Stimulated activated CD8-positive, alpha-beta memory T cell treated with anti-CD3 and anti-CD28 coated beads, Interleukin-2, amount 100 ng/mL, for 48 hours (primary cell): ENCODE data around the gene PABPC1L.
A peak's percentile ranks its signal among the peaks of the same experiment; 100 is the strongest.

Source experiments
- DNase-seq, 2 donors: peaks; one replicate each; pipeline ENCODE4 v3.0.0-alpha.2; 2020; ENCODE audit warnings: low read depth in 2 of 2

Gene PABPC1L

DNA sequence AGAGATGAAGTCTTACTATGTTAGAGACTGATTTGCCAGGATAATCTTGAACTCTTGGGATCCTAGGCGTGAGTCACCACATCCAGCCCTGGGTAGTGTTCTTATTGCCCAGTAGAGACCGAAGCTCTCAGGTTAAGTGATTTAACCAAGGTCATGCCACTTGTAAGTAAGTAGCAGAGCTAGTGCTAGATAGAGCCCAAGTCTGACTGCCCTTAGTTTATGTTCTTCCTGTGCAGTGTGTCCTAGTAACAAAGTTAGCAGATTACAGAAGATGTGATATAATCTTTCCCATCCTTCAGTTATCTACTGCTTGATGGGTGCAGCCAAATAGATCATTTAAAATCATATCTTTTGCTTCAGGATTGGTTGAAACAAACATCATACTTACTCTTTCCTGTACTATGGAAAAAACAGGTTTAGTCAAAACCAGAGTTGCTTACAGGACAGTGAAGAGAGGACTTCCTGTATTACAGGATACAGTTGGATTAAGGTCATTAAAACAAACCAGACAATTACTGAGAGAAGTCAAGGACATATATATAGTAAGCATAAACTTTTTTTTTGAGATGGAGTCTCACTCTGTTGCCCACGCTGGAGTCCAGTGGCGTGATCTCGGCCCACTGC is 9.5 kb upstream of the PABPC1L start:
- no peak for DNase-seq

DNA sequence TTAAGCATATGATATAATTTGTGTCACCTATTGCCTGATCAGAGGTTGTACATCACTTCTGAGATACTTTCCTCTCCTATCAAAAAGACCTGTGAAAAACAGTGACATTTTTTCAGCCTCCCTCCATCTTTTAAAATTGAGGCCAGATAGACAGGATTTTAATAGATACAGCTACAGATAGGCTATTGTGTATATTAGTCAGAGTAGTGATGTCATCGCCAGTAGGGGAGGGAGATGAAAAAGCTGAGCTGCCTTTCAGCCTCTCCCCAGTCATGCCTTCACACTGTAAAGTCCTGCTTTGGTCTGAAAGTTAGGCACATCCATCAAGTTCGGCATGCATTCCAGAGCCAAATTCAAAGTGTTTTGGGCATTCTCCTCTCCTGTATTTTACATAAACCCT is 7.9 kb upstream of the PABPC1L start:
- no peak for DNase-seq

DNA sequence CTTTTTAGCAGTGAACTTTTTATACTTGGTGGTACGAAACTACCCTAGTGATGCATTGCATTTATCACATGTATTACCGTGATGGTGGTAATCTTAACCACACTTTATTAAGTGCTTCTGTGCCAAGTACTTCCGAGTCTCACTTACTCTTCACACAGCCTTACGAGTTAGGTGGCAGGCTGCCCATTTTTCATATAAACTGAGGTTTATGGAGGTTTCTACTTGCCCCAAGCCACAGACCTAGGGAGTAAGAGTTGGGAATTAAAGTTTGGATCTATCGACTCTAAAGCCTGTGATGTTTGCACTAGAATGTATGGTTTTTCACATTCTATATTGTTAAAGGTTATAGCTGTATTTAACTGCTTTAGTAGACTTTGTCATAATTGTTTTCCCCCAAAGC is 5.5 kb upstream of the PABPC1L start:
- no peak for DNase-seq

DNA sequence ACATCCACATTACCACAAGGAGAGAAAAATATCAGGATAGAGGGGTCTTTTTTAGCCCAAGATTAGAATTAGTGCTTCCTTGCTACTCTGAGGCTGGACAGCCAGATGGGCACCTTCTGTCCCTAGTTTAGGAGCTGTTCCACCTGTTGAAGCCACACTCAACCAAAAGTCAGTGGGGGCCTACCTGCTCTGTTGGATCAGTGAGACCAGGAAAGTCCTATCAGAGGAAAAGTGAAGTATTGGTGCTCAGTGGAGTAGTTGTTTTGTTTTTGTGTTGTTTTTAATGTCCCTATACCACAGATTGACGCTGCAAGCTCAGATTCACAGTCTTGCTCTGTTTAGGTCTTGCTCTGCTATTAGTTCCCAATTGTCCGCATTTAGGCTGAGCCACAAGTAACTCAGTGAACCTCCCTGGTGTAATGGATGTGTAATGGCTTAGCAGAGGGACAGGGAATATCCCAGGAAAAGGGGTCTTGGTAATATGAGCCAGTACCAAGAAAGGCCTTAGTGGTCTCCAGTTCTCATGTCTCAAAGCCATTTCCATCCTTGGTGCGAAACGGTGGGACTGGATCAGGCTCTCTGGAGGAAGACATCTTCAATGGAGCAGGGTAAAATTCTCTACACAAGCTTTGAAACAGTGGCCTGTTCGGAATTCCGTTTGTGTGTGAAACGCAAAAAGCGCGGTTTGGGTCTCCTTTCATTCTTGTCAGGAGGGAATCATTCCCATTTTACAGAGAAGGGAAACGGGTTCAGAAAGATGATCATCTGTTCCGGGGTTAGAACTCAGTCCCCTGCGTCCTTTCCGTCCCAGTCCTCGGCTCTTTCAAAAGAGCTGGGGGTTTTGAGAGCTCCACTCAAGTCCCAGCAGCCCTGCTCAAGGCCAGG is 631 bp upstream of the PABPC1L start:
- no peak for DNase-seq

DNA sequence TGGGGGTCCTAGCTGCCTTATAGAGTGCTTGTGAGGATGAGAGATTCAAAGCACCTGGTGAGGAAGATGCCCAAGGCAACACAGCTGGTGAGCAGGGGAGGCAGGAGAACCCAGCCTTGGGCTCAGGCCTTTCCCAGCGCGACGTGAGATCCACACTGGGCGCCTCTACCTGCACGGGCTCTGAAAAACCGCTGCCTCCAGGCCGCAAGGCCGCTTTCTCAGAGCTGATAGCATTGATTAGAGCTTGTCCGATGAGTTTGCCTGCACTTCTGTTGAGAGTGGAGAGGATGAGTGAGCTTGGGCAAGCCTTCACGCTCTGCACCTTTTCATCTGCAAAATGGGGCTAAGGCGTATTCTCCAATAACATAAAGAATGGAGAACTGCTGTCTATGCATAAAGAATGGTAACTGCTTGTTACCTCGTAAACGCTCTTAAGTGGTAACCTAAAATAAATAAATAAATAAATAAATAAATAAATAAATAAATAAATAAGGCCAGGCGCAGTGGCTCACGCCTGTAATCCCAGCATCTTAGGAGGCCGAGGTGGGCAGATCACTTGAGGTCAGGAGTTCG is 916 bp downstream of the PABPC1L start:
- DNase-seq: no peak

DNA sequence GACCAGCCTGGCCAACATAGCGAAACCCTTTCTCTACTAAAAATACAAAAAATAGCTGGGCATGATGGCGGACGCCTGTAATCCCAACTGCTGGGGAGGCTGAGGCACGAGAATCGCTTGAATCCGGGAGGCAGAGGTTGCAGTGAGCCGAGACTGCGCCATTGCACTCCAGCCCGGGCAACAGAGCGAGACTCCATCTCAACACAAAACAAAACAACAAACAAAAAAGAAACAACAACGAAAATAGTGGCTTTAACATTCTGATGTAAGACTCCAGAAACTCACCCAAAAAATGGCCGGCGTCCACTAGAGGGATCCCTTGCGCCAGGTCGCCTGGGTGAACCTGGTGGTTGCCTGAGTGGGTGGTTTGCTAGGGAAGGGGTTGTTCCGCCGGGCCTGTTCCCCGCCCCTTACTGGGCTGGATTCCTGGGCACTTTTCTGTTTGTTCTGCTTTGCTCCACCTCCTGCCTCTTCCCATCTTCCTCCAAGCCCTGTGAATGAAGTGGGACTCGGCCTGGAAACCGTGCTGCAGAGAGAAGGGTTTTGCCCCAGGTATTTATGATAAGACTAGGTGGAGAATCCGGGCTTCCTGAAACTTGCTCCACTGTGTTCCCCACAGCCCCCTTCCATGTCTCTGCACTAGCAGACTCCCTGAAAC is 1.5 kb downstream of the PABPC1L start:
- peak; percentile 14 to 50 for DNase-seq

DNA sequence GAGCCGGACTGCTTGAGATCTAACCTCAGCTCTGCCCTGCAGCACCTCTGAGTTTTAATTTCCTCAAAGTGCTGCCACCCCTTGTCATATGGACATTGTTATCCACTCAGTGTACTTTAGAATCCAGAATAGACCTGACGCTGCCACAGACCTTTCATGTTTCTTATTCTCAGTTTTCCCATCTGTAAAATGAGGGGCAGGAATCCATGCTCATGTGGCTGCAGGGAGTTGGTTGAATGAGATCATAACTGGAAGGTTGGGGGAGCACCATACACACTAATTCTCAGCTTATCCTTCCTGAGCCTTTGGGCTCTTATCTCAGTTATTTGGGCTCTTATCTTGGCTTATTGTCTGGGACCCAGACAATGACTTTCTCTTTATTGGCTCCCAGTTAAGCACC is 2.3 kb downstream of the PABPC1L start:
- DNase-seq: no peak

DNA sequence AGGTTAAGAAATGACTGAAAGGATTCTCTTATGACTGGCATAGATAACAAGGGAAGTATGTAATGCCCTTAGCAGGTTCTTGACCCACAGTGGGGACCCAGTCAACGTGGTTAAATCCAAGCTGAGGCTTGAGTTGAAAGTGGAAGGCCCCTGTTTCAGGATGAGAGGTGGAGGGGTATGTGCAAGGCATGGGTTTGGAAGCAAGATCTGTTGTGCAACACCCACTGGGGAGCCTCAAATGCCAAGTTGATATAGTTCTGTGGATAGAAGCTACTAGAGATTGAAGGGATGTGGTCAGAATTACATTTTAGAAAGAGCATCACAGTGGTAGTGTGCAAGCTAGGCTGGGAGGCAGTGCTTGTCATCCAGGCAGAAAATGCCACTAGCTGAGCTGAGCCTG is 5.1 kb downstream of the PABPC1L start:
- DNase-seq: no peak

DNA sequence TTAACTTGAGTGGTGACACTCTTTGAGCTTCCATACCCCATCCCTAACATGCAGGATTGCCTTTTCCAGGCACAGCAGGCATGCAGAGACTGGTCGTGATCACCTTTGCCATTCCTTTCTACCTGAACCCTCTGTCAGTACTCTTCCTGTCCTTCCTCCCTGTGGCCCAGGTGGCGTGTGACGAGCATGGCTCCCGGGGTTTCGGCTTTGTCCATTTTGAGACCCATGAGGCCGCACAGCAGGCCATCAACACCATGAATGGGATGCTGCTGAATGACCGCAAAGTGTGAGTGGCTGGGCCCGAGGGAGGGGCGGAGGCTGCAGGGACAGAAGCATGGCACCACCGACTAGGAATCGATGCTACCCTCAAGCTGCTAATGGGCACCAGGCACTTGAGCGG is 6.7 kb downstream of the PABPC1L start:
- no peak for DNase-seq

DNA sequence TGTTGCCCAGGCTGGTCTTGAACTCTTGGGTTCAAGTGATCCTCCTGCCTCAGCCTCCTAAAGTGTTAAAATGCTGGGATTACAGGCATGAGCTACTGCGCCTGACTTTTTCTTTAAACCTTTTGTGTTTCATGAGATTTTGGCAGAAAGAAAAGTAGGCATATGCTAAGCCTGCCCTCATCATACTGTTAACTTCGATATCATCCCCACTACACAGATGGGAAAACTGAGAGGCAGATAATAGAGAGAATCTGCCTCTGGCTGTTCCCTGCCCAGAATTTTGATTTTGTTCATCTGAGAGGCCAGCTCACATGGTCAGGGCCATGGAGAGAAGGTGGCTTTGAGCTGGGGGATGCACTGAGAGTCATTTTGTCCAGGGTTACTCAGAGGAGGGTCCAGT is 7.5 kb downstream of the PABPC1L start:
- DNase-seq: no peak

DNA sequence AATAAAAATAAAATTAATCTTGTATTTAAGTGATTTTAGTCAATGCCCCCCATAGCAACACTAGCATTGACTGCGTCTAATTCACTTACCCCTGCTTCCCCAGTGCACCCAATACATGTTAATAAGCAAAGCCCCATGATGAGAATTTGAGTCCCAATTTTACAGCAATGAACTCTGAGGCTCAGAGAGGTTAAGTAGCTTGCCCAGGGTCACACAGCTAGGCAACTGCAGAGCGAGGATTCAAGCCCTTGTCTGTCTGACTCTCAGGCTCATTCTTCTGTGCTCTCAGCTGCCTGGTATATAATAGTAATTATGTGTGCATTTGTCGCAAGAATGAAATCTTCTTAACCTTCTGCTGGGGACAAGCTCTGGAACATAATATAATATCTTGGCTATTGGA is 8.5 kb downstream of the PABPC1L start:
- no peak for DNase-seq

DNA sequence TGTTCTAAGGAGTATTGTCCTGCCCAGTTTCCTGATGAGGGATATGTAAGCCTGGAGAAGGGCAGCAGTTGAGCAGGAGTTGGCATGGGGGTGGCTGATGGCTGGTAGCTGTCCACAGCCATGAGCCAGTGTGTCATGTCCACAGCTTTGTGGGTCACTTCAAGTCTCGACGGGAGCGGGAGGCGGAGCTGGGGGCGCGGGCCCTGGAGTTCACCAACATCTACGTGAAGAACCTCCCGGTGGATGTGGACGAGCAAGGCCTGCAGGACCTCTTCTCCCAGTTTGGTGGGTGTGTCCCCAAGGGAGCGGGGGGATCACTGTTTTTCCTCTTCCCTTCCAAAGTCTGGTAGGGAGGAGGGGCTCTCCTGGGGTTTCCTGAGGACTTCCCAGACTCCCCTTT is 8.9 kb downstream of the PABPC1L start:
- no peak for DNase-seq

DNA sequence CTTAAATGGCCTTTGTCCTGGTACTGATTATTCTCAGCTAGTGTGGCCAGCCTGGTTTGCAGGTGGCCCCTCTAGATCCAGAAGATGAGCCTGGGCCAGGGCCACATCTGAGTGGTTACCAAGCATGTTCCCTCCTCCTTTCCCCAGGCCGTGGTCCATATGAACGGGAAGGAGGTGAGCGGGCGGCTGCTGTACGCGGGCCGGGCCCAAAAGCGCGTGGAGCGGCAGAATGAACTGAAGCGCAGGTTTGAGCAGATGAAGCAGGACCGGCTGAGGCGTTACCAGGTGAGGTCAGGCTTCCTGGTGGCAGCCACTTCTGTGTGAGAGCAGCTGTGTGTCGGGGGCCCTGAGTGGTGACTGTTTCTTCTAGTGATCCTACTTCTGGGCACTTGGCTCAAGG is 11.6 kb downstream of the PABPC1L start:
- DNase-seq: no peak

DNA sequence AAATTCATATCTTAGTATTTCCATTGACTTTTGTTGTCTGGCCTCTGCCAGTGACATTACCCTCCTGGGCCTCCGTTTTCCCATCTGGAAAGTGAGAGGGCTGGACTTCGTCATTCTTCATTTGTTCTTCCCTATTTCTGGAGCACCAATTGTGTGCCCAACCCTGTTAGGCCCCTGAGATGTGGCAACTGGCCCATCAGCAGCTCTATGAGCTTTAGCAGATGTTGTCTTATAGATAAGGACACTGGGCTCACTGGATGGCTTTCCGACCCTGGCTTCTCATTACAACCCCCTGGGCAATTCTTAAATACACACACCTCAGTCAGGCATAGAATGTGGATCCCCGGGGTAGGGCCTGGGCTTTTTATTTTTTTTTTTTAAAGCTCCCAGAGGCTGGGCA is 14.7 kb downstream of the PABPC1L start:
- DNase-seq: no peak

DNA sequence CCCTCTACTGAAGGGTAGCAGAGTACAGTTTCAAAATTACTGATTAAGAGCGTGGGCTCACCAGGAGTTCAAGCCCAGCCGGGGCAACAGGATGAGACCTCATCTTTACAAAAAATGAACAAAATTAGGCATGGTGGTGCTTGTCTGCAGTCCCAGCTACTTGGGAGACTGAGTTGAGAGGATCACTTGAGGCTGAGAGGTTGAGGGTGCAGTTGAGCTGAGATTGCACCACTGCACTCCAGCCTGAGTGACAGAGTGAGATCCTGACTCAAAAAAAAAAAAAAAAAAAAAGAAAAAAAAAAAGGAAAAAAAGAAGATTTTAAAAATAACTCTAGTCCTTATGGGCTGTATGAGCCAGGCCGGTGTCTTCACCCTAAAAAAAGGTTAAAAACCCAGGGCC is 18.7 kb downstream of the PABPC1L start:
- DNase-seq: no peak

DNA sequence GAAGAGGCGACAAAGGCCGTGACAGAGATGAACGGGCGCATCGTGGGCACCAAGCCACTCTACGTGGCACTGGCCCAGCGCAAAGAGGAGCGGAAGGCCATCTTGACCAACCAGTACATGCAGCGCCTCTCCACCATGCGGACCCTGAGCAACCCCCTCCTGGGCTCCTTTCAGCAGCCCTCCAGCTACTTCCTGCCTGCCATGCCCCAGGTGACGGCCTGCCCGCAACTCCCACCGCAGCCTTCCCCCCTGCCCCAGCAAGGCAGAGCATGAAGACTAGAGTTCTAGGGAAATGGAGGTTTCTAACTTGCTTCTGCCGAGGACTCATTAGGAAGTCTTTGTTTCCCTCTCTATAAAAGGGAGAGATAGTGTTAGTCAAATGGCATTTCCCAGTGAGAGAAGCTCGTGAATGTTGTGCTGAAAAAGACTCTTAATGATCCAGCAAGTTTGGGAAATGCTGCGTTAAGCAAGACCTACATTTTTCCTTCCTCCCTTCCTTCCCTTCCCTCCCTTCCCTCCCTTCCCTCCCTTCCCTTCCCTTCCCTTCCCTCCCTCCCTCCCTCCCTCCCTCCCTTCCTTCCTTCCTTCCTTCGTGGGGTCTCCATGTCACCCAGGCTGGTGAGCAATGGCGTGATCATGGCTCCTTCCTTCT is 20.8 kb downstream of the PABPC1L start:
- DNase-seq: no peak

DNA sequence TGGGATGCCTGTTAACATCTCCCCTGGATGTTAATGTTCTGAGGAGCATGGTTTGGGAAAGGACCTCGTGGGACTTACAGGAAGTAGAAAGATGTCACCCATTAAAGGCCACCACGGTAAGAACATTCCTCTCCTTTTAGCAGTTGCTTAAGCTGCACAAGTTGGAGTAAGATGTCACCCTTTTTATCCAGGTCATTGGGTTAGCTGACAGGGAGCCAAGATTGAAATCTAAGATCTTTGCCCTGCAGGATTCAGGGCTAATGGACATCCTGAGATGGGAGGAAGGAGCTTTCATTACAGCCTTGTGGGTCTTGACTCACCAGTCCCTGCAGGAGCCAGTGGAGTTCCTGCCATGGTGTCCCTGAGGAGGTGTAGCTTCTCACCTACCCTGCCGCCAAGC is 22.1 kb downstream of the PABPC1L start:
- DNase-seq: no peak

DNA sequence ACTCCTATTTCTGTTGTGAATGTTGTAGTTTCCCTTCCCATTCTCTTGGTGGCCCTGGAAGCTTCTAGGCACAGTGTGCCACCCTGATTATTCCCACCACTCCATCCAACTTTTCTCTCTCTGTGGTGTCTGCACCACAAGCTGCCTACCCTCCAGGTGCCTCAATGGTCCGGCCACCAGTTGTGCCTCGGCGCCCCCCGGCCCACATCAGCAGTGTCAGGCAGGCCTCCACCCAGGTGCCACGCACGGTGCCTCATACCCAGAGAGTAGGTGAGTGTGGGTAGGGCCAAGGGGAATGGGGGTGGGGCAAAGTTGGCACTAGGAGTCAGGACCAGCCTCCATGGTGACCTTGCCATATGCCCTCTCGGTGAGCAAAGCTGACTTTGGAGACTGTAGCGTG is 23.1 kb downstream of the PABPC1L start:
- no peak for DNase-seq

DNA sequence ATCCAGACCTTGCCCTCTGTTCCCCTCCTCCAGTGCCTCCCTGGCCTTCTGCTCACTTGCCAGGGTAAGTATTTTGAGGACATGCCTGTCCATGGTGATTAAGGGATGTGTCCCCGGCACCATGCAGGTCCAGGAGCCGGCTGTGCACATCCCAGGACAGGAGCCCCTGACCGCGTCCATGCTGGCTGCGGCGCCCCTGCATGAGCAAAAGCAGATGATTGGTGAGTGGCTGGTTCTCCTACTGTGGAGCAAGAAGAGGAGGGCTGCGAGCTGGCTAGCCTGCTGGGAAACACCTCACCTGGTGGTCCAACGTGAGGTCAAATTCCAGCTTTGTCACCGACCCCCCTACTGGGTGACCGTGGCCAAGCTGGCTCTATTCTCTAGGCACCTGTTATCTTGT is 26.6 kb downstream of the PABPC1L start:
- no peak for DNase-seq

DNA sequence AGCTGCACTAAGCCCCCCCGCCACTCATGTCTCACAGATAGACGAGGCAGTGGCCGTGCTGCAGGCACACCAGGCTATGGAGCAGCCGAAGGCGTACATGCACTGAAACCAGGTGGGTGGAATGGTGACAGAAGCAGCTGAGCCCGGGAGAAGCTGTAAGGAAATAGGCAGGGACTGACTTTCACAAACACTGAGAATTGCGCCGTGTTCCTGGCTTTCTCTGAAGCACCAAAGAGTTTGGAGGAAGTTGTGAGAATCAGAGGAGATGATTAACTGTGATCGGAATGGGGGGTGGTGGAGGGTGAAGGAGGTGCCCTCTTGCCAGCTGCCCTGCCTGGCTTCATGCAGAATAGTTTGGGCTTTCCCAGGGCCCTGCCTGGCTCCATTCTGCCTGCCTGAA is 28.8 kb downstream of the PABPC1L start:
- no peak for DNase-seq

DNA sequence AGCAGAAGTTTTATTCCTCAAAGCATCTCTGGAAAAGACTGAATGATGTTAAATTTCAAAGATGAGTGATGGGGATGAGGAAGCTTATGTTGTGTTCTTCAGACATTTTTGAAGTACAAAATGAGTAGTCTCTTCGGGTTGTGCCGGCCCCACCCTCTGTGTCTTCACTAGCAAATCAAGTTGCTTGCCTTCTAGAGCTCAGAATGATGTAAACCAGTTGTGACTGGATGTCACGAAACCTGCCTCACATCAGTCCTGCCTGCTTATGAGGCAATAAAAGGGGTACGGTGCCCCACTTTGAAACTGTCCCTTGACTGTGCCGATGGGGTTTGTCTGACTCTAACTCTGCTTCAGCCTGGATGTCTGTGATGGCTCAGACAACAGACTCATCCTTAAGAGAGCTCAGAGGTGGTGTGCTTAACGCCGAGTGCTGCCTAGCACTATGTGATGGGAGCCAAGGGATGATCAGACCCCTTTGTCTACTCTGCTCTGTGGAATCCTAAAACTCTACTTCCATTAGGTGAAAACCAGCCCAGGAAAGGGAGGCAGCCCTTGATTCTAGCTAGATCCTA is 31.3 kb downstream of the PABPC1L start:
- no peak for DNase-seq
